HG03521 (cell line): ENCODE results near the gene NDUFV1.

Experiments
- ATAC-seq: cut with Tn5 transposase; IDR thresholded peaks from one replicate; pipeline ENCODE4 v1.9.1; 2021; ENCODE audit warnings: mild to moderate bottlenecking, moderate library complexity; ENCODE audit not compliant: unreplicated experiment

NDUFV1 gene

GRCh38 chr11:67638535-67639437 is 32.0 kb downstream of the NDUFV1 start:
- ATAC-seq, result no peak

DNA sequence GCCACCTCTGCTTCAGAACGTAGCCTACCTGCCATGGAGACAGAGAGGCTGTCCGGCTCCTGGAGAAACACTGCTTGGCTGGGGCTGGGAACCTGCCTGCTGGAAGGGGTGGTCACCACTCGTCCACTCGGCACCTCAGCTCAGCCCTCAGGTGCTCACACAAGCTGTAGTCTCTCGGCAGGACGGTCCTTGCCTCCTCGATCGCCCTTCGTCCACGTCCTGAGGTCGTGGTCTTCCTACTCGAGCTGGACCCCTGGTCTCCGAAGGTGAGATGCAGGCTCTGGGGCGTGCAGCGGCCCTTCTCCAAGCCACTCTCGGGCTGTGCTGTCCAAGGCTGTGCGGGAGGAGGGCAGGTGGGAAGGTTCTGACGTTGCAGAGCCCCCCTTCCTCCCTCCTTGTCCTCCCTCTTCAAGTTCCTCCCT is 32.7 kb downstream of the NDUFV1 start, which contains the start of gene TBX10:
Gene TBX10, minus strand, starts transcription at position 326 of the 422 bp plus-strand sequence. Its CDS starts 291 bp downstream, at position 35.
- no peak for ATAC-seq

DNA sequence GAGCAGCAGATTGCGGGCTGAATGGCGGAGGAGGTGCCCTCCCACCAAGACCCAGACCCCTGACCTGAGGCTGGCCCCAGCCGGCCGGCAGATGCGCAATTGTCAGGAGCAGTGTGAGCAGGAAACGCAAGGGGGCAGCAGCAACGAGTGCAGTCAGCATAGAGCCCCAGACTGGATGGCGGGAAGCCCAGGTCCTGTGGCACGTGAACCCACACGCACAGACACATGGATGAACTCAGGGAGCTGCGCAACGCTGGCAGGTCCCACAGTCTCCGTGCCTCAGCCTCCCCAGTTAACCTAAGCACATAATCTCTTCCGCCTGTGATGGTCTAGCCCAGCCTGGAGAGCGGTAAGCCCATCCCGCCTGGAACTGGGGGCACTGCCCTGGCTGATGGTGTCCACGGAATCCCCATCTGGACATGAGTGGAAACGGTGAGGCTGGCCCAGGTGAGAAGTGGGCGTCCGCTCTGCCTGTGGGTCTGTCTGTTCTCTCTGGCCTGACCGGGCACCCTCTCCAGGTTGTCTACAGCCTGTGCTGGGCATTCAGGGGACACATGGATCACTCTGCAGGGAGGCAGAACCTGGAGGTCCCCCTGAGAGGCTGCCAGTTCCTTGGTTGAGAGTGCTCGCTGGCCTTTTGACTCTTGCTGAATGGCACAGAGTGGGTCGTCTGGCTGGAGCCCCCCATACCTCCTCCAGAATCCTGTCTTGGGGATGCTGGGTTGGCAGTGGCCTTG is 33.5 kb downstream of the NDUFV1 start:
- no peak for ATAC-seq

DNA sequence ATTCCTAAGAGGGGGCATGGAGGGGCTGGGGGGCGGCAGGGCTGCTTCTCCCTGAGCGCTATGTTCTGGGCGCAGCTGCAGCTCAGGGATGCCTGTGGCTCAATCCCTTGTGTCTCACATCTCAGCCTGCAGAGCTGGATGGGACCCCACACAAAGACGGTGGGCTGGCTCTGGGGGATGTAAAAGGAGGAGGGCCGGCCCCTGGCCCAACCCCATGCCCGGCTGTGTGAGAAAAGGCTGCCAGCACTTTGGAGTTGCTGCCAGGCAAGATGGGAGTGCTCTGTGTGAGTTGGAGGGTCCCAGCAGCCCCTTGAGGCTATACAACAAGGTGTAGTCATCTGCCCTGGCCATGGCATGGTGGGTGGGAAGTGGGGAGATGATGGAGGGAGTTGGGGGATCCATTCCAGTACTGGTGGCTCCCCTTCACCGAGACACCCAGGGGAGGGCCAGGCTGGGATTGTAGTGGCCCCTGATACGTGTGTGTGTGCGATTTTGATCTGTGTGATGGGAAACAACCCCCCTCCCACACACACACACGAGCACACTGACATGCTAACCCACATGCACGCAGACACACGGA is 34.1 kb downstream of the NDUFV1 start:
- no peak for ATAC-seq

- no peak for ATAC-seq
These were observed 34.8 kb downstream of the NDUFV1 start for GRCh38 chr11:67641338-67642172.

GRCh38 chr11:67642173-67643120 is 35.7 kb downstream of the NDUFV1 start:
- no peak for ATAC-seq

GRCh38 chr11:67644042-67644441 is 37.3 kb downstream of the NDUFV1 start:
- ATAC-seq, result no peak

GRCh38 chr11:67644472-67645418 is 38.0 kb downstream of the NDUFV1 start:
- ATAC-seq, result no peak

DNA sequence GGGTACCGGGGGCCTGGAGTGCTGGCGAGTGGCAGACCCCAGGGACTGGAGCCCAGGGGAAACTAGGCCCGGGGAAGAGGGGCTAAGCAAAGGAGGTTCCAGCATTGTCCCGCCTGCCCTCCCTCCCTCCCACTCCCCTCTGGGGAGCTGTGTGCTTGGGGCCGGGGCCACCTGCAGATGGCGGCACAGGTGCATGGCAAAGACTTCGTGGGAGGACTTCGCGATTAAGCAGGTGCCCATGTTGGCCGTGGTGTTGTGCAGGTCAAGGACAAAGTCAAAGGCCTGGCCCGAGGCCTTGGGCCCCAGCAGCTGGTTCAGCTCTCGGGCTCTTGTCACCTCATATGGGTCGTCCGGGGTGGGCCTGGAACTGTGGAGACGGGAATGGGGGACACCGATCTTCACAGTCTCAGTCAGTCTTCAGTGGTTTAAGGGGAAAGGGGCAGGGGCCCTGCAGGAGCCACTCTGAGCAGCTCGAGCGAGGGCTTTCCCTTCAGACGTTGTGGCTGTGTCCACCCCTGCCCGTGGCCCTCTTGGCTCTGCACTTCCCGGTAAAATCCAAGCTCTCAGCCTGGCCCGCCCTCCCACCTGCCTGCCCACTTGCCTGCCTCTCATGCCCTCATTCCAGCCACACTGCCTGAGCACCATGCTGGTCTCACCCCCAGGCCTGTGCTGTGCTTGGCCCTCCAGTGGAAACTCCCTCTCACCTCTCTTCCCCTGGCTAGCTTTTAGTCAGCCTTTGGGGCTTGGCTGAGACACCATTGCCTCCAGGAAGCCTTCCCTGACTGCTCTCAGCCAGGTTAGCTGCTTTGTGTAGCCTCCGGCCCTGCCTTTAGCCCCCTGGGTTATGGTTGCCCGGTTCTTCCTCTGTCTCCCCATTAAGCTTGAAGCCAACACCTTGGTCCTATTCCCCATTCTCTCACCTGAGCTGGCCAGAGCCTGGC is 39.1 kb downstream of the NDUFV1 start:
- ATAC-seq, result no peak

DNA sequence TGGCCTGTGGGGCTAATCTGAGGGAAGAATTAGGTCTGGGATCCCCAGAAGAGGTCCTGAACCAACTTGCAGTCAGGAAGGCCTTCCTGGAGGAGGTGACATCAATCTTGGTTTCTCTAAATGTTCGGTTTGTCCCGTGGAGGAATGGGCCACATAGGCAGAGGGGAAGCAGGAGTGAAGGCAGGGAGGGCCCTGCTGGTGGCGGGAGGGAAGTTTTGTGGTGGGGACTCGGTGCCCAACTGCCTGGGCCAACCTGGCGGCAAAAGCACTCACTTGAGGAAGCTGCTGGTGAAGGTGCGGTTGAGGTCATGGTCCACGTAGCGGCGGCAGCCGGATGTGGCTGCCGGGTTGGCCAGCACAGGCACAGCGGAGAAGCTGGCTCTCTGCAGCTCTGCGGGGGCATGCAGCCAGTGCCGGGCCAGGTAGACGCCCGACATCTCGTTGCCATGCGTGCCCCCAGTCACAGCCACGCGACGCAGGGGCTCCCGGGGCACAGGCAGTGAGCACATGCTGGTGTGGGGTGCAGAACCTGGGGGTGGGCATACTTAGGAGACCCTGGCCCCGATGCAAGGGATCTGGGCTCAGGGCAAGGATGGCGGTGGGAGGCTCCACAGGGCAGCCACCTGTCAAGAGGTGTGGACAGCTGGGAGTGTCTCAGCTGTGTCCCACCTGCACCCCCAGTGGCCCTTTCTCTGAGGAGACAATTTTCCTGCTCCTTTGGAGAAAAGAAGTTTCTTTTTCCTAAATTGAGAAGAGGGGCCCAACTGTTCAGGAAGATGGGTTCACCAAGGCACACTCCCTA is 40.0 kb downstream of the NDUFV1 start:
- no peak for ATAC-seq

DNA sequence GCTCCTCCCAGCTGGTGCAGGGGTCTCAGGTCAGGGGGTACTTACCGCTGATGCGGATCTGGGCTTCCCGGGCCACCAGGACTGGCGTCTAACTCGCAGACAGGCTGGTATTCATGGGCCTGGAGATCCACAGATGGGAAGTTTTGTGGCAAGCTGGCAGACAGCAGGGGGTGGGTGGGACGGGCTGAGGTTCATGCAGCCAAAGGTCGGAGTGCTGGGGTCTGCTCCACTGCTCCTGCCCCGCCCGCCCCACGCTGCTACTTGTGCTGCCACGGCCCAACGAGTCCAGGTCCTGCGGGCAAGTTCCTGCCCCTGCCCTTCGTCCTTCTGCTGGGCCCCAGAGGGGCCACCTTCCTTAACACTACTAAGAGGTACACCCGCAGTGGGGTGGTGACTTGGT is 40.7 kb downstream of the NDUFV1 start:
- ATAC-seq, result no peak

GRCh38 chr11:67648140-67648795 is 41.5 kb downstream of the NDUFV1 start:
- ATAC-seq, result no peak

- no peak for ATAC-seq
These were observed 42.3 kb downstream of the NDUFV1 start for GRCh38 chr11:67648796-67649613.

DNA sequence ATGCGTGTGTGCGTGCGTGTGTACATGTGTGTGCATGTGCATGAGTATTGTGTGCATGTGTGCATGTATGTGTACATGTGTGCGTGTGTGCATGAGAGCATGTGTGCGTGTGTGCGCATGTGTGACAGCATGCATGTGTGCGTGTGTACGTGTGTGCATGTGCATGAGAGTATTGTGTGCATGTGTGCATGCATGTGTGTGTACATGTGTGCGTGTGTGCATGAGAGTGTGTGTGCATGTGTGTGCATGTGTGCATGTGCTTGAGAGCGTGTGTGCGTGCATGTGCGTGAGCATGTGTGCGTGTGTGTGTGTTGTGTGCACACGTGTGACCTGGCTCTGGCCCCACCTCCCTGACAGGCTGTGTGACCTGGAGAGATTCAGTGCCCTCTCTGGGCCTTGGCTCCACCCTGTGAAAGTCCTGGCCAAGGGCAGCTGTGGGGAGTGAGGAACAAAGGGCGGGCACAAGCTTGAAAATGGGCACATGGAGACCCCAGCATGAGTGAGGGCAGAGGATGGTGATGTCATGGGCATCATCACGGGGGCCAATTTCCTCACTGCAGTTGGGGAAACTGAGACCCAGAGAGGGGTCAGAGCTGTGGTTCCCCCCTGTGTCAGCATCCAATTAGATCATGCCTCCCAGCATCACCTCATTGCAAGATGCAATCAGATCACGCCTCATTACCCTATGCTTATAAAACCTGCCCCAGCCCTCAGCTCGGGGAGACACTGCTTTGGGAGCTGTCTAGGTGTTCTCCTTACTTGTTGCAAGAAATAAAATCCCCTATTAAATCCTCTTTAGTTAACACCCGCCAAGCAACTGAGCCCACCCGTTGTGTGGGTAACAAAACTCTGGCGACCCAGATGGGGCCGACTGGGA is 43.1 kb downstream of the NDUFV1 start:
- ATAC-seq, result no peak
